Measurements from ENCODE around the gene SREBF1.

Gene SREBF1

DNA sequence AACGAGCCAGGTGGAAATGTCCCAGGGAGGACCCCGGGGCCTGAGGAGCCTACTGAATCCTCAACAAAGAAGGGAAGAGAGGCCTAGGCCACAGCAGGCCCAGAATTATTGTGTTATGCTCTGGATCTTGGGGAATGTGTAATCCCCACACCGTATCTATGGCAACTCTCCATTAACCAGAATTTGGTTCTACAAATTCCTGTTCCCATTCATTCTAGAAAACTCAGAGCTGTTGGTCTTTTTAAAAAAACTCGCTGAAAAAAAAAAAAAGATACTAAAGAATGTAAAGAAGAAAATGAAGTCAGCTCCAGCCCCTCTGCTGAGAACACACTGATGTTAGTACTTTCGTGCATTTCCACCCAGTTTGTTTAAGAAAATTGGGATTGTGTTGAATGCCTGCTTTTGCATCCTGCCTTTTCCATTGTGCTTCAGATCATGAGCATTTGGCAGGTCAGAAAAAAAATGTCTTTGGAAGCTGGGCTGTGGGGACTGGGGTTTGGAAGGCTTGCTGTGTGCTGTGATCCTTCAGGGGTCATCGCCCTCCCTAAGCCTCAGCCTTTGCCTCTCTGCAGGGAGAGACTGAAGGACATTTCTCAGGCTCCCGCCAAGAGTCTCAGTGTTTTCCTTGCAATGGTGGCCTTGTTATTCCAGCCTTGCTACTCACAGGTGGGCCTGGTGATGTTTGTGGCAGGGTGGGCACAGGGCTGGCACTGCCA is 69.5 kb downstream of the SREBF1 start:
- Mint-ChIP-seq H3K36me3 (no peaks in the 10 kb centered on the region), H3K4me3 (no peak overlapping the region), H3K4me1 (peaks cover 32% of the 10 kb centered on the region), H3K27ac (peak overlapping the region; percentile 48), H3K9me3 (no peaks in the 10 kb centered on the region)
- no peak for DNase-seq (ENCODE audit: low spot score in 2 of 2)
- no peak for ATAC-seq

DNA sequence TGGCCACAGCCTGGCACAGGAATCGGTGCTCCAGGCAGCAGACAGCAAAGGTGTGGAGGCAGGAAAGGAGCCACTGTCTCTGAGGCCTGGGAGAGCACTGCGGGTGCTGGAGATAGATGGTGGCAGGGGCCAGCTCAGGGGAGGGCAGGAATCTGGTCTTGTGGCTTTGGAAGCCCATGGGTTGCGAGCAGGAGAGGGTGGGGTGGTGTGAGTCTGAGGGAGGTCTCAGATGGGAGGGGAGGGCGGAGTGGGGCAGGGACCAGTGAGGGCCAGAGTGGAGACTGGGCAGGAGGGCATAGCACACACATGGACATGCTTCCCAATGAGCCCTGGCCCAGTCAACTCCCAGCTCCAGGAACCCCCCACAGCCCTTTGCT is 70.1 kb downstream of the SREBF1 start:
- Mint-ChIP-seq H3K27ac (peak overlapping the region; percentile 48), H3K9me3 (no peaks in the 10 kb centered on the region), H3K4me3 (no peak overlapping the region), H3K36me3 (peaks cover 4% of the 10 kb centered on the region), H3K4me1 (peaks cover 33% of the 10 kb centered on the region)
- ATAC-seq (no peak), DNase-seq (ENCODE audit: low spot score in 2 of 2) (no peak)

DNA sequence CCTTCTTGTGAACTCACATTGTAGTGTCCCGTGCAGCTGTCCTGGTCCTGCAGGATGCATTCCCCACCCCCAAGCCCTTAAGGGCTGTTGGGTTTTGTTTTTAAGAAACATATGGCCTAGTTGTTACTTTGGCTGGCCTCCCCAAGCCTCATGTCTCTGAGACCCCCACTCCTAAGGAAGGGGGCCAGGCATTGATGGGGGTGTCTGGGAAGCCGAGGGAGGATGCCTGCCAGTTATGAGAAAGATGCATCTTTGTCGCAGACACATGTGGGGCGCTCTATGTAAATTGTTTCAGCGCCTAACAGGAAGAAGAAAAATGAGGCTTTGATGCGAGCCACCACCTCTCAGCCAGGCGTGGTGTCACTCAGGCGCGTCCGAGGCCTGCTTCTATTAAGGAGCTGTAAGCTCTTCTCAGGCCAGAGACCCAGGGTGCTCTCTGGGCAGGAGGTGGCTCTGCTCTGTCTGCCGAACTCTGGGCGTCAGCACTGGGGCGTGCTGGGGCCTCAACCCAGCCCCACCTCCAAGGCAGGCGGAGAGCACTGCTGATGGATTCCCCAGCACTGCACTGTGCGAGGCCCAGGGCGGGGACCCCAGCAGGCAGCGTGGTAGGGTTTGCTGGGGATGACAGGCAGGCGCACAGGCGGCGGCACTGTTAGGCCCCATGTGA is 70.6 kb downstream of the SREBF1 start:
- Mint-ChIP-seq H3K36me3 (peaks cover 5% of the 10 kb centered on the region), H3K9me3 (no peaks in the 10 kb centered on the region), H3K4me1 (peaks cover 38% of the 10 kb centered on the region), H3K27ac (peak overlapping the region; percentile 48), H3K4me3 (no peak overlapping the region)
- ATAC-seq (no peak), DNase-seq (ENCODE audit: low spot score in 2 of 2) (no peak)

DNA sequence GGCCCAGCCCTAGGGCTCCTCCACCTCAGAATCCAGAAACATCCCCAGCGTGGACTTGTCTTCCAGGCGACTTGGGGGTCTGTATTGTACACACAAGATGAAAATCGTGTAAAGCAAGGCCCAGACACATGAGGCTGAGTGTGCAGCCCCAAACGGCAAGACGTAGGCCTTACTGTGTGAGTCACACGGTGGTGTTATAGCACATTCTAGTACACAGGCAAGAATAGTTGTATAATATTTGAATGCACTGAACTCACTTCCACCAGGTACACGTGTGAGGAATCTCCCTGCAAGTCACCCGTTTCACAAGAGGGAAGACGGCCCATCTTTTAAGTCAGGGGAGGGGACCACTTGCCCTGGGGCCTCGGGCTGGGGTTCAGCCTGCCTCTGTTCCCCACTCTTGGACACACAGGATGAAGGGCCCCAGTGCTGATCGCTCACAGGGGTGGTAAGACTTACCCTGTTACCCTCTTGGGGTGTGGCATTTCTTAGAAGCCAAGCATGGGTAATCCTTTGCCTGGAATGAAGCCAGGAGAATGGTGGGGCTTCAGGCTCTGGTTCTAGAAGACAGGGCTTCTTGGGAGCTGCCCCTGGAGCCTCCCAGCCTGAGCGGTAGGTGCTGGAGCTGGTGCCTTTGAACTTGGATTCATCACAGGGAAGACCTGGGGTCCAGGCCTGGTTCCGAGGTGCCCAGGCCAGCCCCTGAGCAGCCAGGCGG is 71.3 kb downstream of the SREBF1 start:
- no peaks in the 10 kb centered on the region for H3K9me3 Mint-ChIP-seq
- no peak overlapping the region for H3K4me3 Mint-ChIP-seq
- ATAC-seq (no peak), DNase-seq (ENCODE audit: low spot score in 2 of 2) (no peak)
- peaks cover 5% of the 10 kb centered on the region for H3K36me3 Mint-ChIP-seq
- H3K4me1 Mint-ChIP-seq, result peaks cover 41% of the 10 kb centered on the region
- H3K27ac Mint-ChIP-seq, result peak overlapping the region; percentile 48

DNA sequence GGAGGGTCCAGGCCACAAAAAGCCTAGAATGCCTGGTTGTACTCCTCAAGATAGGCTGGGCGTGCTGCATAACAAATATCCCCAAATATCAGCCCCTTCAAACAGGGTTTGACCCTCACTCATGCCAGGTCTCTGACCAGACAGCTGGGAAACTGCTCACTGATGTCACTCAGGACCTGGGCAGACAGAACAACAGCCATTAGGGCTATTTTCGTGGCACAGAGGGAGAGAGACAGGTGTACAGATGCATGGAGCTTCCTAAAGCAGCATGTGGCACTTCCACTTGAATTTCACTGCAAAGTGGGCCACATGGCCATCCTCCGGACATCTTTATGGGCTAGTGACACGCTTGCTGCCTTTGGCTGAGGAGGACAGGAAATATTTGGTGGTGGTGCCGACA is 73.1 kb downstream of the SREBF1 start:
- no peaks in the 10 kb centered on the region for H3K9me3 Mint-ChIP-seq
- peaks cover 29% of the 10 kb centered on the region for H3K4me1 Mint-ChIP-seq
- no peak for ATAC-seq
- no peak for DNase-seq (ENCODE audit: low spot score in 2 of 2)
- H3K4me3 Mint-ChIP-seq, result no peak overlapping the region
- peak overlapping the region; percentile 74 for H3K27ac Mint-ChIP-seq
- peaks cover 5% of the 10 kb centered on the region for H3K36me3 Mint-ChIP-seq

DNA sequence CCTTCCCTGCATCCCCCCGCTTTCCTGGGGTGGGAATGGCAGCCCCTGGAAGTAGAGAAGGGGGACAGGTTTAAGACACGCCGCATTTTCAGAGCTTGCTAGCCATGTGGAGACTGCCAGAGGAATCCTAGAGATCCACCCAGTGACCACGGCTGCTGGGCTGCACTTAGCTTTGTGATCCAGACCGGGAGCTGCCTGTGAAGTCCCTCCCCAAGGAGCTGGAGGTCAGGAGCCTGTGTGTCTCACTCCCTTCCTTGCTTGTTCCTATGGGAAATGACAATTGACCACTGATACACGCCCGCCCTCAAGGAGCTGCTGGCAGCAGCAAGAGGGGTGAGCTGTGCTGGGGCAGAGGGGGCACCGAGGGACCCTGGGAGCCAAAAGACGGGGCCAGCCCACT is 73.7 kb downstream of the SREBF1 start:
- peaks cover 5% of the 10 kb centered on the region for H3K36me3 Mint-ChIP-seq
- H3K9me3 Mint-ChIP-seq, result no peaks in the 10 kb centered on the region
- no peak overlapping the region for H3K27ac Mint-ChIP-seq
- no peak overlapping the region for H3K4me3 Mint-ChIP-seq
- ATAC-seq (no peak), DNase-seq (ENCODE audit: low spot score in 2 of 2) (no peak)
- H3K4me1 Mint-ChIP-seq, result peaks cover 29% of the 10 kb centered on the region

DNA sequence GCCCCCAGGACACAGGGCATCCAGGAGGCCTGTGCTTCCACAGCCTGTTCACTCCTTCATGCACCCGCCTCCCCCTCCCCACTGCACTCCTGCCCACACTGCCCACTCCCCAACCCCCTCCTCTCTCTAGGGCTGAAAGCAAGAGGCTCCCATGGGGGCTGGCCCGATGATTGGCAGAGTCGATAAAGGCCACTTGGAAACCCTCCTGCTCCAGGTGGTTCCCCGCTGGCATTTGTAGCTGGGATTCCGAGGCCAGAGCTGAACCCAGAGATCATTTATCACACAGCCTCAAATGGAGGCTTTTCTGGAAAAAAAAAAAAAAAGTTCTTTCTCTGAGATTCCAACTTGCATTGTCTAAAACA is 74.1 kb downstream of the SREBF1 start:
- Mint-ChIP-seq H3K27ac (no peak overlapping the region), H3K9me3 (no peaks in the 10 kb centered on the region), H3K36me3 (peaks cover 5% of the 10 kb centered on the region), H3K4me3 (no peak overlapping the region), H3K4me1 (peaks cover 33% of the 10 kb centered on the region)
- ATAC-seq (no peak), DNase-seq (ENCODE audit: low spot score in 2 of 2) (no peak)
